ENCODE measurements around the gene DSG3. TPM values are rescaled to one million over a fixed set of nuclear protein-coding genes. Genes with fewer than 3 reads are reported as not detected.

Gene DSG3
- total and polyA plus RNA-seq, 2 of the 13 experiments (the other 11 are each of a cell fraction or from before 2014, with no cell fraction given): not detected

DNA sequence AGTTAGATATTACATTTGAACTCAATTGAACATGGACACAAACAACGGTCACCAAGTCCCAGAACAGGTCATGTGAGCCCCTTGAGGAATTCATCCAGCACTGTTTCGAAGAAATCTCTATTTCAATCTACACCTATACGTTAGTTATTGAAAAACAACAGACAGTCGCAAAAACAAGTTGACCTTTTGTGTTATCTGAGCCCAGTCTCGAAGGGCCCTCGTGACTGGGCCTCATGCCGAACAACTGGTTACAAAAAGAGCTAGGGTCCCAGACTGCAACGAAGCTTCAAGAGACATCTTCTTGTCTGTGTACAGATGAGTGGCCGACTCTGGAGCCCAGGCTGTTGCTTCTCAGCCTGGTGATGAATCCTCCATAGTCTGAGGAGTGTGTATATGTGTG, 45.1 kb downstream of the DSG3 start:
- Histone ChIP-seq H4K20me1 (ENCODE audit: insufficient read depth, low read length) (no peaks in the 10 kb centered on the region), H3K4me1 (ENCODE audit: insufficient read depth, low read length) (no peaks in the 10 kb centered on the region), H3K79me2 (ENCODE audit: insufficient read depth, low read length) (no peaks in the 10 kb centered on the region), H3K27me3 (ENCODE audit: control insufficient read depth in 1 of 2, insufficient read depth in 2 of 2, low read length in 2 of 2) (peaks cover 0 to 5% of the 10 kb centered on the region in 2 experiments; a peak in 2 of 5 replicates), H3K9ac (ENCODE audit: insufficient read depth, low read depth, low read length) (no peak overlapping the region), H3K9me3 (ENCODE audit: low read length) (no peaks in the 10 kb centered on the region), H3K4me2 (ENCODE audit: low read depth, low read length) (no peak overlapping the region), H3K36me3 (replicated peaks in 1 of 2; ENCODE audit: control insufficient read depth in 1 of 2, insufficient read depth in 2 of 2, low read length in 2 of 2) (no peaks in the 10 kb centered on the region), H2AFZ (ENCODE audit: low read length) (no peak overlapping the region), H3K27ac (ENCODE audit: extremely low read length, insufficient read depth, low read length) (no peak overlapping the region), H3K4me3 (replicated peaks in 1 of 3; ENCODE audit: insufficient read depth in 1 of 3, low read depth in 2 of 3, low read length in 3 of 3) (no peak overlapping the region)
- ATAC-seq (no peak), FAIRE-seq (no peak), DNase-seq (ENCODE audit: low spot score) (no peak)
- TF ChIP-seq GATAD2A (CRISPR knock-in tag; IDR thresholded peaks at IDR 0.05): no peak
- TF ChIP-seq, protein P1, sequence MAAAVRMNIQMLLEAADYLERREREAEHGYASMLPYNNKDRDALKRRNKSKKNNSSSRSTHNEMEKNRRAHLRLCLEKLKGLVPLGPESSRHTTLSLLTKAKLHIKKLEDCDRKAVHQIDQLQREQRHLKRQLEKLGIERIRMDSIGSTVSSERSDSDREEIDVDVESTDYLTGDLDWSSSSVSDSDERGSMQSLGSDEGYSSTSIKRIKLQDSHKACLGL (CRISPR knock-in tag; IDR thresholded peaks at IDR 0.05): no peak
- no peak for TF ChIP-seq ZNF17 (CRISPR knock-in tag; IDR thresholded peaks at IDR 0.05)
- TF ChIP-seq, protein P2, sequence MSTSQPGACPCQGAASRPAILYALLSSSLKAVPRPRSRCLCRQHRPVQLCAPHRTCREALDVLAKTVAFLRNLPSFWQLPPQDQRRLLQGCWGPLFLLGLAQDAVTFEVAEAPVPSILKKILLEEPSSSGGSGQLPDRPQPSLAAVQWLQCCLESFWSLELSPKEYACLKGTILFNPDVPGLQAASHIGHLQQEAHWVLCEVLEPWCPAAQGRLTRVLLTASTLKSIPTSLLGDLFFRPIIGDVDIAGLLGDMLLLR (CRISPR knock-in tag; IDR thresholded peaks at IDR 0.05): no peak
- TF ChIP-seq, protein P3, sequence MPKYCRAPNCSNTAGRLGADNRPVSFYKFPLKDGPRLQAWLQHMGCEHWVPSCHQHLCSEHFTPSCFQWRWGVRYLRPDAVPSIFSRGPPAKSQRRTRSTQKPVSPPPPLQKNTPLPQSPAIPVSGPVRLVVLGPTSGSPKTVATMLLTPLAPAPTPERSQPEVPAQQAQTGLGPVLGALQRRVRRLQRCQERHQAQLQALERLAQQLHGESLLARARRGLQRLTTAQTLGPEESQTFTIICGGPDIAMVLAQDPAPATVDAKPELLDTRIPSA (CRISPR knock-in tag; IDR thresholded peaks at IDR 0.05; ENCODE audit: borderline replicate concordance): no peak
- TF ChIP-seq JUN (CRISPR knock-in tag; IDR thresholded peaks at IDR 0.05): no peak
- TF ChIP-seq, protein P4, sequence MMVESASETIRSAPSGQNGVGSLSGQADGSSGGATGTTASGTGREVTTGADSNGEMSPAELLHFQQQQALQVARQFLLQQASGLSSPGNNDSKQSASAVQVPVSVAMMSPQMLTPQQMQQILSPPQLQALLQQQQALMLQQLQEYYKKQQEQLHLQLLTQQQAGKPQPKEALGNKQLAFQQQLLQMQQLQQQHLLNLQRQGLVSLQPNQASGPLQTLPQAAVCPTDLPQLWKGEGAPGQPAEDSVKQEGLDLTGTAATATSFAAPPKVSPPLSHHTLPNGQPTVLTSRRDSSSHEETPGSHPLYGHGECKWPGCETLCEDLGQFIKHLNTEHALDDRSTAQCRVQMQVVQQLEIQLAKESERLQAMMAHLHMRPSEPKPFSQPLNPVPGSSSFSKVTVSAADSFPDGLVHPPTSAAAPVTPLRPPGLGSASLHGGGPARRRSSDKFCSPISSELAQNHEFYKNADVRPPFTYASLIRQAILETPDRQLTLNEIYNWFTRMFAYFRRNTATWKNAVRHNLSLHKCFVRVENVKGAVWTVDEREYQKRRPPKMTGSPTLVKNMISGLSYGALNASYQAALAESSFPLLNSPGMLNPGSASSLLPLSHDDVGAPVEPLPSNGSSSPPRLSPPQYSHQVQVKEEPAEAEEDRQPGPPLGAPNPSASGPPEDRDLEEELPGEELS (CRISPR knock-in tag; IDR thresholded peaks at IDR 0.05): no peak
- no peak for TF ChIP-seq ZNF101 (CRISPR knock-in tag; IDR thresholded peaks at IDR 0.05; ENCODE audit: borderline replicate concordance, low read depth)
- TF ChIP-seq ZNF564 (CRISPR knock-in tag; IDR thresholded peaks at IDR 0.05): no peak
- no peak for TF ChIP-seq HOXA3 (CRISPR knock-in tag; IDR thresholded peaks at IDR 0.05)
- no peak for TF ChIP-seq ZNF224 (CRISPR knock-in tag; IDR thresholded peaks at IDR 0.05)
- TF ChIP-seq, protein P5, sequence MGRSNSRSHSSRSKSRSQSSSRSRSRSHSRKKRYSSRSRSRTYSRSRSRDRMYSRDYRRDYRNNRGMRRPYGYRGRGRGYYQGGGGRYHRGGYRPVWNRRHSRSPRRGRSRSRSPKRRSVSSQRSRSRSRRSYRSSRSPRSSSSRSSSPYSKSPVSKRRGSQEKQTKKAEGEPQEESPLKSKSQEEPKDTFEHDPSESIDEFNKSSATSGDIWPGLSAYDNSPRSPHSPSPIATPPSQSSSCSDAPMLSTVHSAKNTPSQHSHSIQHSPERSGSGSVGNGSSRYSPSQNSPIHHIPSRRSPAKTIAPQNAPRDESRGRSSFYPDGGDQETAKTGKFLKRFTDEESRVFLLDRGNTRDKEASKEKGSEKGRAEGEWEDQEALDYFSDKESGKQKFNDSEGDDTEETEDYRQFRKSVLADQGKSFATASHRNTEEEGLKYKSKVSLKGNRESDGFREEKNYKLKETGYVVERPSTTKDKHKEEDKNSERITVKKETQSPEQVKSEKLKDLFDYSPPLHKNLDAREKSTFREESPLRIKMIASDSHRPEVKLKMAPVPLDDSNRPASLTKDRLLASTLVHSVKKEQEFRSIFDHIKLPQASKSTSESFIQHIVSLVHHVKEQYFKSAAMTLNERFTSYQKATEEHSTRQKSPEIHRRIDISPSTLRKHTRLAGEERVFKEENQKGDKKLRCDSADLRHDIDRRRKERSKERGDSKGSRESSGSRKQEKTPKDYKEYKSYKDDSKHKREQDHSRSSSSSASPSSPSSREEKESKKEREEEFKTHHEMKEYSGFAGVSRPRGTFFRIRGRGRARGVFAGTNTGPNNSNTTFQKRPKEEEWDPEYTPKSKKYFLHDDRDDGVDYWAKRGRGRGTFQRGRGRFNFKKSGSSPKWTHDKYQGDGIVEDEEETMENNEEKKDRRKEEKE (IDR thresholded peaks at IDR 0.05): no peak
- no peak for TF ChIP-seq ZFP36 (IDR thresholded peaks at IDR 0.05; ENCODE audit: borderline replicate concordance, low read depth, low read length, partially characterized antibody)
- TF ChIP-seq RFX5 (IDR thresholded peaks at IDR 0.05; ENCODE audit: low read depth, low read length): no peak
- no peak for TF ChIP-seq ZNF501 (CRISPR knock-in tag; IDR thresholded peaks at IDR 0.05)
- TF ChIP-seq, protein P6, sequence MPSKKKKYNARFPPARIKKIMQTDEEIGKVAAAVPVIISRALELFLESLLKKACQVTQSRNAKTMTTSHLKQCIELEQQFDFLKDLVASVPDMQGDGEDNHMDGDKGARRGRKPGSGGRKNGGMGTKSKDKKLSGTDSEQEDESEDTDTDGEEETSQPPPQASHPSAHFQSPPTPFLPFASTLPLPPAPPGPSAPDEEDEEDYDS (CRISPR knock-in tag; IDR thresholded peaks at IDR 0.05): no peak
- POLR2A ChIA-PET: no interaction called here
- in situ Hi-C loops (cut with HindIII; ENCODE audit: extremely low pct_ligation_motif_present, low pct_unique_long_range_greater_than_20kb) (no loop called here), intact Hi-C loops (cut with micrococcal nuclease; ENCODE audit: unreplicated experiment) (no loop called here)
- CTCF ChIA-PET (ENCODE audit: low intra/inter-chr PET ratio, low total read pairs): no interaction called here
- BruUV-seq (replicated peaks): no TSS peak
- WGBS (ENCODE audit: low lambda C conversion rate): 56% methylated on average over 9 of the region's 9 CpGs
